GM19455 (cell line): ENCODE results near the gene EPC1.

Experiments used
- ATAC-seq: cut with Tn5 transposase; IDR thresholded peaks from one replicate; pipeline ENCODE4 v1.9.1; 2021; ENCODE audit not compliant: unreplicated experiment

EPC1 gene

GRCh38 chr10:32298075-32298812 is 48.7 kb downstream of the EPC1 start:
- no peak for ATAC-seq

GRCh38 chr10:32295027-32295426 is 51.9 kb downstream of the EPC1 start:
- no peak for ATAC-seq

GRCh38 chr10:32293581-32293980 is 53.4 kb downstream of the EPC1 start:
- ATAC-seq: no peak

GRCh38 chr10:32279795-32280194 is 67.2 kb downstream of the EPC1 start:
- ATAC-seq: no peak

- ATAC-seq: no peak
Measured at GRCh38 chr10:32273336-32273735, 73.6 kb downstream of the EPC1 start.

- no peak for ATAC-seq
Measured at GRCh38 chr10:32271617-32272016, 75.3 kb downstream of the EPC1 start.

- ATAC-seq: no peak
Measured at GRCh38 chr10:32269343-32270100, 77.4 kb downstream of the EPC1 start.

- no peak for ATAC-seq
Measured at GRCh38 chr10:32268788-32269187, 78.2 kb downstream of the EPC1 start.

- ATAC-seq: no peak
Measured at GRCh38 chr10:32266979-32267378, 80.0 kb downstream of the EPC1 start.

GRCh38 chr10:32266566-32266965 is 80.4 kb downstream of the EPC1 start:
- no peak for ATAC-seq

GRCh38 chr10:32265756-32266155 is 81.2 kb downstream of the EPC1 start:
- no peak for ATAC-seq

- ATAC-seq: no peak
Measured at GRCh38 chr10:32263300-32263699, 83.7 kb downstream of the EPC1 start.

- no peak for ATAC-seq
Measured at GRCh38 chr10:32259551-32259950, 87.4 kb downstream of the EPC1 start.

GRCh38 chr10:32256613-32257437 is 90.1 kb downstream of the EPC1 start:
- ATAC-seq: peak; percentile 78

- no peak for ATAC-seq
Measured at GRCh38 chr10:32253821-32254220, 93.1 kb downstream of the EPC1 start.

- ATAC-seq: no peak
Measured at GRCh38 chr10:32253276-32253675, 93.7 kb downstream of the EPC1 start.

- peak; percentile 79 for ATAC-seq
Measured at GRCh38 chr10:32250489-32250888, 96.5 kb downstream of the EPC1 start.

- ATAC-seq: no peak
Measured at GRCh38 chr10:32246685-32247084, 100.3 kb downstream of the EPC1 start.

- no peak for ATAC-seq
Measured at GRCh38 chr10:32245760-32246159, 101.2 kb downstream of the EPC1 start.

- no peak for ATAC-seq
Measured at GRCh38 chr10:32244421-32245207, 102.3 kb downstream of the EPC1 start.

- no peak for ATAC-seq
Measured at GRCh38 chr10:32244011-32244410, 102.9 kb downstream of the EPC1 start.
